GM19043 (cell line): ENCODE measurements around the gene OPRM1.

ENCODE experiments used
- ATAC-seq: cut with Tn5 transposase; IDR thresholded peaks from one replicate; pipeline ENCODE4 v1.9.1; 2021; ENCODE audit warnings: low read depth; ENCODE audit not compliant: unreplicated experiment

OPRM1 gene

GRCh38 chr6:154267508-154268106, 228.6 kb downstream of the OPRM1 start:
- ATAC-seq: peak; percentile 62

DNA sequence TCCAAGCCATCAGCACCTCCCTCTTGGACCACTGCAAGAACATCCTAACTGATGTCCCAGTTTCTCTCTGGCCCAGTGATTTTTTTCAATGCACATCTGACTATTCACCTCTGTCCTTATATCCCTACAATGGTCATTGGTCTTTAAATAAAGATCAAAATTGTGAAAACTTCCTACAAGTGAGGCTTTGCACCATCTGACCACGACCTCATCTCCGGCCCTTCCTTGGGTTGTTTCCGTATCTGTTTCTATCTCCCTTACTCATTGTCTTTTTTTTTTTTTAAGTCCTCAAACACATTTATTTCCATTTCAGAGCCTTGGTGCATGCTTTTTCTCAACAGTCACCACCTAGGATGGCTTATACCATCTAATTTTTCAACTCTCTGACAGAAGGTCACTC, 229.4 kb downstream of the OPRM1 start:
- no peak for ATAC-seq

- no peak for ATAC-seq
Measured at GRCh38 chr6:154274168-154274567, 235.1 kb downstream of the OPRM1 start.

DNA sequence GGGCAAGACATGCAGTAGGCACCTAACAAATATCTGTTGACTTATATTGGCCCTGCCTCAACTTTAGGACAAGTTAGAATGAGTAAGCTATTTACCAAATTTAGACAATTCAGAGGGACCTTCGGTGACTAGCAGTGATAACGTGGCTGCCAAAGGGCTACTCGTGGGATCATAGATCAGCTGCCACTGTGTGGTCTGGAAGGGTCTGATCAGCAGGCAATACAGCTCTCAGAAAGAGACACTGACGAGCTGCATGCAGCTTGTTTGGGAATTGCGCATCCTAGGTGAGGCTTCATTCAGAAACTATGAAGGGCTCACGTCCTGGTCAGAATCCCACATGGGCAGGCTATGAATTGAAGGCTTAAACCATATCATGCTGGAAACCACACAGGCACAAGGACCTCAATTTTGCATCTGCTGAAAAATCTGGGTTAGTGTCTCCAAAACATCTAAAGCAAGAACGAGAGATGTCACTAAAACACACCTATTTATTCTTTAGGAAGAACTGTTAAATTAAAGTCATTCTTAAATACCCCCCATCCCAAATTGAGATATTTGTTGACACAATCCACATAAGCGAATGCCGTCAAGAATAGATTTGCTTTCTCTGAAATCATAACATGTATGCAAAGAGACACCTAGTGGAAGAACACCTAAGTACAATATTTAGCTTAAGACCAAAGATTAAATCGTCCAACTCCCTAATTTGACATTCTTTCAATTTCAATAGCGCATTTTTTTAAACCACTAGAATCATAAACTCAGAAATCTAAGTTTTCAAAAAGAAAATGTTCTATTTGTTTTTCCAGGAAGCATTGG, 238.0 kb downstream of the OPRM1 start:
- ATAC-seq: peak; percentile 56

- peak; percentile 26 for ATAC-seq
Measured at GRCh38 chr6:154277629-154278017, 238.6 kb downstream of the OPRM1 start.

- ATAC-seq: no peak
Measured at GRCh38 chr6:154280521-154280920, 241.5 kb downstream of the OPRM1 start.

DNA sequence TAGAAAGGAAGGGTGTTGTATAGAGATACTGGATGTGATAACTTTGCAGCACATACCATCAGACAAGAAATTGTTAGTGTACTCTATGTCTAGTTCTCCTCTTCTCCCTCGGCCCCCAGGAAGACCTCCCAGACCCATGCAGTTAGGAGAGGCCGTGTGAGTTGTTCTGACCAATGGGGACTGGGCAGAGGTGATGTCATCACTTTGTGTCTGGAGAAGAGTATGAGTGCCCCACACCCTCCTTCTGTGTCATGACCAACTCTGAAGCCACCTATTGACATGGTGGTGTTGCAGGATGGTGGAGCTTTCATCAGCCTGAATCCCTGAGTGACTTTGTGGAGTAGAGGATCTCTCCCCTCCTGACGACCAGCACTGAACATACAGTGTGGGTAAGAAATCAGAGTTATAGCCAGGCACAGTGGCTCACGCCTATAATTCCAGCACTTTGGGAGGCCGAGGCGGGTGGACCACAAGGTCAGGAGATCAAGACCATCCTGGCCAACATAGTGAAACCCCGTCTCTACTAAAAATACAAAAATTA, 245.3 kb downstream of the OPRM1 start:
- ATAC-seq: no peak

DNA sequence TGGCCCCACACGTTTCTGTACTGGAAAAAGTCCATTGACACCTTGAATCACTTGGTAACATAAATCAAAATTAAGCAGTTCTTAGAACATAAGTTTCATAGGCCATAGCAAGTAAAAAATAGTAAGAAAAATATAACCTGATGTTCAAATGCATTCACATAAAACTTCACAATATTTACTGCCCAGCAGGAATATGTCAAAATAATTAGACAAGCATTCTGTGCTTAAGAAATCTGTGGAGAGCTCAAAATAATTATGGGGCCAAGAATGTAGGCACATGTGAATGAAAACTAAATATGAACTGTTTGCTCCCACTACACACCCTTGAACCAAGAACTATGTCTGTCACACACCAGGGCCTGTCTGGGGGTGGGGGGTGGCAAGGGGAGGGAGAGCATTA, 246.8 kb downstream of the OPRM1 start:
- ATAC-seq: no peak

DNA sequence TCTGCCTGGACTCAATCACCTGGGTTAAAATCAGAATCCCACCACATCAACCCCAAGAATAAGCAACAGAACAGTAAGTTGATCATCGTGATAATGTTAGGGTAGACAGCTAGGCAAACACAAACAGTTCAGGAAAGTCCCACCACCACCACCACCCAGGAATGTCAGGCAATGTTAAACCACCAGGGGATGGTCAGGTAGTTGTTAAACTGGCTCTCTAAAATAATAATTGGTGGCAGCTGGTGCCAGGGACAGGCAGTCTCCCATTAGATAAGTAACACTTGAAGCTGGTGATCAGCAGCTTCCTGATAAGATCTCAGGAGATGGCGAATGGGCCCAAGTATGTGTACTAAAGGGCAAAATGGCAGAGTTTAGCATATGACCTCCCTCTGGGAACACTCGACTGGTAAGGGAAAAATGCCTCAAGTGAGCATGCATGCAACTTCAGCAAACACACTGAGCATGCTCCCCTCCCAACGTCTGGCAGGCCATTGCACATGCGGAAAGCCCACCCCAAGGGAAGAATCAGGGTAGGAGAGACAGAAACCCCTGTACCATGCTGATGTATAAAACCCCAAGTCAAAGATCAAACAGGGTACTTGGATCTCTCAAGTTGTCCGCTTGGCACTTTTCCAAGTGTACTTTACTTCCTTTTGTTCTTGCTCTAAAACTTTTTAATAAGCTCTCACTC, 250.9 kb downstream of the OPRM1 start:
- ATAC-seq: no peak

DNA sequence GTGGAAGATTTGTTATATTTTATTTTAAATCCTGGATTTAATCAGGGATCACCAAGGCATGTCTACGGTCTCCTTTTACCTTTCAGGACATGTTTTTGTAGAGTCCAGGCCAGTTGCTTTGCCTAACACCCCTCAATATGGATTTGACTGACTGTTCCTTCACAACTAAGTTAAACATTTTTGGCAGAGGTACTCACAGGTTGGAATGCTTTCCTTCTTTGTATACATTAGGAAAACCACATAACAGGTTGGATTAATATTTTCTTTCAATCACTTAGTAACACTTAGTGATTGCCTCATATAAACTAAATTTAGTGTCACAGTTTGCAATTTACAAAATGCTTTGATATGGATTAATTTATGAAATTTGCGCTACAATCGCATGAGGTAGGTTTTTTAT, 253.0 kb downstream of the OPRM1 start:
- no peak for ATAC-seq

DNA sequence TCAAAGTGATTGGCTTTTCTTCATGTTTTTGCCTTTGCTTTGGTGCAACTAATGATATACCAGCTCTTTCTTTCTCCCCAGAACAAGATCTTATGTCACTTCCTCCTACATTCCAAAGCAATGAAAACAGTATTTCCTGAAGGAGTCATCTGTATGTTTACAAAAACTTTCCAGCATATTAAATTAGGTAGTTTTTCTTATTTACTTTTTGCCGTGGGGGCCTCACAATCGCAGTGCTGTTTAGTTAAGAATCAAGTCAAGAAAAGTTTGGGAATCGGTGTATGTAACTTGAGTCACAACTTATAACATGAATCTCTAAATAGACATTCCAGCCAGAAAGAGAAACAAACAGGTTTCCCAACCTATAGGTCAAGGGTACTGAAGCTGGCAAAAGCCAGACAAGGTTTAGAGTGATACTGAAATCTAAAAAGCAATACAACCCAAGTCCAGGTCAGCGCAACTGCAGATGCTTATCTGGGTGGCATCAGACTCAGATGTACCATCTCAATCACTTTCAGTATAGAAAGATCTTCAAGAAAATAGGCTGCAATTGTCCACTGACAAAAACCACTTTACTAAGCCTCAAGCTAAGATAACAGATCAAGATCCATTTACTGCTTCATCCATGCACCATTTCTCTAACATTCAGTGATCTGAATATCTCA, 253.9 kb downstream of the OPRM1 start:
- no peak for ATAC-seq

- no peak for ATAC-seq
Measured at GRCh38 chr6:154295733-154296132, 256.7 kb downstream of the OPRM1 start.
